Chondrocyte (in vitro differentiated cells): Measurements from ENCODE around the gene KCNJ1. TPM values are rescaled to one million over a fixed set of nuclear protein-coding genes. Genes with fewer than 3 reads are reported as not detected.

Source experiments
- DNase-seq: peaks from one replicate; pipeline ENCODE4 v3.0.0; 2021; ENCODE audit warnings: mixed read lengths, low spot score
- H3K27ac Mint-ChIP-seq: one replicate; pipeline ENCODE4 v1.8.0; 2021; ENCODE audit warnings: mild to moderate bottlenecking, moderate library complexity, mixed read lengths; ENCODE audit not compliant: unreplicated experiment
- H3K27me3 Mint-ChIP-seq: 2 replicates; pipeline ENCODE4 v1.8.0; 2021; ENCODE audit warnings: low read depth, mixed read lengths
- H3K36me3 Mint-ChIP-seq: 2 replicates; pipeline ENCODE4 v1.8.0; 2021; ENCODE audit warnings: low read depth, mixed read lengths
- H3K4me1 Mint-ChIP-seq: 2 replicates; pipeline ENCODE4 v1.8.0; 2021; ENCODE audit warnings: low read depth, mild to moderate bottlenecking, mixed read lengths
- H3K4me3 Mint-ChIP-seq: one replicate; pipeline ENCODE4 v1.8.0; 2021; ENCODE audit warnings: mild to moderate bottlenecking, moderate library complexity, mixed read lengths; ENCODE audit not compliant: unreplicated experiment
- H3K9me3 Mint-ChIP-seq: 2 replicates; pipeline ENCODE4 v1.8.0; 2021; ENCODE audit warnings: low read depth, mixed read lengths
- CTCF ChIP-seq: fragments of 200-600 bp; sonication (generic); IDR thresholded peaks from 2 replicates; pipeline ENCODE4 v1.5.0; 2021; ENCODE audit warnings: antibody characterized with exemption, mild to moderate bottlenecking, moderate library complexity
- long read RNA-seq: library from polyadenylated mRNA; stranded (forward); transcript quantifications from one replicate; pipeline ENCODE4 v2.0.0, GENCODE V29; 2021
- total RNA-seq: library from RNA; stranded (reverse); gene quantifications from 3 replicates; pipeline ENCODE4 v1.2.1, GENCODE V29; 2021

Gene KCNJ1
- not detected in 3 replicates for total RNA-seq
- long read RNA-seq = 0 reads

- H3K36me3 Mint-ChIP-seq = no peaks in the 10 kb centered on the region
- DNase-seq = no peak
- peaks cover 4% of the 10 kb centered on the region for H3K27me3 Mint-ChIP-seq
- no peak within 1 kb of the TSS for H3K4me3 Mint-ChIP-seq
- H3K27ac Mint-ChIP-seq = no peak within 1 kb of the TSS
- peaks cover 15% of the 10 kb centered on the region for H3K4me1 Mint-ChIP-seq
- TF ChIP-seq CTCF = no peak
- H3K9me3 Mint-ChIP-seq = no peaks in the 10 kb centered on the region
These were observed at the start of gene KCNJ1 for GRCh38 chr11:128867277-128867676. TSS of gene KCNJ1 (minus strand) at chr11:128867296. CDS start at chr11:128840243, 27,053 bp downstream.

- DNase-seq = no peak
- Mint-ChIP-seq H3K4me3 (no peak overlapping the region), H3K27me3 (peaks cover 12% of the 10 kb centered on the region), H3K9me3 (peaks cover 8% of the 10 kb centered on the region), H3K27ac (no peak overlapping the region), H3K36me3 (no peaks in the 10 kb centered on the region), H3K4me1 (peaks cover 7% of the 10 kb centered on the region)
- TF ChIP-seq CTCF = no peak
These were observed 49.6 kb upstream of the KCNJ1 start for GRCh38 chr11:128916681-128917080.

GRCh38 chr11:128916037-128916572, 49.0 kb upstream of the KCNJ1 start:
- TF ChIP-seq CTCF = no peak
- H3K9me3 Mint-ChIP-seq = peaks cover 10% of the 10 kb centered on the region
- no peak overlapping the region for H3K4me3 Mint-ChIP-seq
- H3K27ac Mint-ChIP-seq = no peak overlapping the region
- peaks cover 11% of the 10 kb centered on the region for H3K27me3 Mint-ChIP-seq
- DNase-seq = no peak
- H3K36me3 Mint-ChIP-seq = peaks cover 1% of the 10 kb centered on the region
- peaks cover 7% of the 10 kb centered on the region for H3K4me1 Mint-ChIP-seq

GRCh38 chr11:128915149-128915521, 48.0 kb upstream of the KCNJ1 start:
- TF ChIP-seq CTCF = no peak

GRCh38 chr11:128914216-128915148, 47.4 kb upstream of the KCNJ1 start:
- peaks cover 10% of the 10 kb centered on the region for H3K9me3 Mint-ChIP-seq
- TF ChIP-seq CTCF = no peak
- DNase-seq = no peak
- H3K27ac Mint-ChIP-seq = no peak overlapping the region
- H3K4me1 Mint-ChIP-seq = peaks cover 20% of the 10 kb centered on the region
- no peak overlapping the region for H3K4me3 Mint-ChIP-seq
- peaks cover 1% of the 10 kb centered on the region for H3K36me3 Mint-ChIP-seq
- H3K27me3 Mint-ChIP-seq = peaks cover 8% of the 10 kb centered on the region

More at GRCh38 chr11:128915149-128915521, 48.0 kb upstream of the KCNJ1 start:
- no peak overlapping the region for H3K27ac Mint-ChIP-seq
- DNase-seq = no peak
- H3K9me3 Mint-ChIP-seq = peaks cover 10% of the 10 kb centered on the region
- H3K36me3 Mint-ChIP-seq = peaks cover 1% of the 10 kb centered on the region
- peaks cover 8% of the 10 kb centered on the region for H3K27me3 Mint-ChIP-seq
- no peak overlapping the region for H3K4me3 Mint-ChIP-seq
- peaks cover 13% of the 10 kb centered on the region for H3K4me1 Mint-ChIP-seq
